ENCODE results near the gene SH2D2A.

The SH2D2A gene

DNA sequence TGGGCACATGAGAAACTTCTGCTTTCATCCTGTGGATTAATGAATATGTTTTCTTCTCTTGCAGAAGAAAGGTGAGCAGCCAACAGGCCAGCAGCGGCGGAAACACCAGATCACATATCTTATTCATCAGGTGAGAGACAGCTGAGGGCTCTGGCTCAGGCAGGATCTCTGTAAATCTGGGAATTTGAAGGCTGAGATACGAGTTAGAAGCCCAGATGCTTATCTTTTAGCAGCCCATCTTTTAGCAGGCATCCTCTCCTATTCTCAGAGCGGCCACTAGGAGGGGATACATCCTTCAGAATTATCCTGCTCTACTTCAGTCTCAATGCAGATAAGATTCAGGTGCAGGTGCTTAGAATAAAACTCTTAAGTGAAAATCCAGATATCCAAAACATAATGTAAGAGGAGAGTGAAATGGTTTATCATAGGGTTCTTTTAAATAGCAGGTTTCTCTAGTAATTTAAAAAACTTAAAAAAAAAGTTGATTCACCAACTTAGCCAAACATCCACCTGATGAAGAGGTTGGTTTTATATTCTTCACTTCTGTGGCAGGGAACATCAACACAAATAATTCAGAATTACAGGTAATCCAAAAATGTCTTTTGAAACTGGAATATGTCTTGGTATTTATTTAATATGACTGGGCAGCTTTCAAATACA is 19.3 kb downstream of the SH2D2A start:
- peaks cover 65 to 86% of the 10 kb centered on the region in 2 donors for H3K36me3 ChIP-seq (ENCODE audit: control insufficient read depth in 1 of 2, insufficient read depth in 2 of 2, low read length in 2 of 2)
- no peak overlapping the region for H3K27ac ChIP-seq (ENCODE audit: low read length)
- no peaks in the 10 kb centered on the region for H3K9me3 ChIP-seq (ENCODE audit: control insufficient read depth in 1 of 2, low read length in 2 of 2)
- H3K4me3 ChIP-seq (ENCODE audit: low read depth in 1 of 2, low read length in 2 of 2) = no peak overlapping the region
- H3K4me1 ChIP-seq (ENCODE audit: control insufficient read depth in 1 of 2, insufficient read depth in 2 of 2, low read length in 2 of 2) = peaks cover 0 to 5% of the 10 kb centered on the region in 2 donors
- H3K27me3 ChIP-seq (ENCODE audit: low read depth, low read length) = no peaks in the 10 kb centered on the region

DNA sequence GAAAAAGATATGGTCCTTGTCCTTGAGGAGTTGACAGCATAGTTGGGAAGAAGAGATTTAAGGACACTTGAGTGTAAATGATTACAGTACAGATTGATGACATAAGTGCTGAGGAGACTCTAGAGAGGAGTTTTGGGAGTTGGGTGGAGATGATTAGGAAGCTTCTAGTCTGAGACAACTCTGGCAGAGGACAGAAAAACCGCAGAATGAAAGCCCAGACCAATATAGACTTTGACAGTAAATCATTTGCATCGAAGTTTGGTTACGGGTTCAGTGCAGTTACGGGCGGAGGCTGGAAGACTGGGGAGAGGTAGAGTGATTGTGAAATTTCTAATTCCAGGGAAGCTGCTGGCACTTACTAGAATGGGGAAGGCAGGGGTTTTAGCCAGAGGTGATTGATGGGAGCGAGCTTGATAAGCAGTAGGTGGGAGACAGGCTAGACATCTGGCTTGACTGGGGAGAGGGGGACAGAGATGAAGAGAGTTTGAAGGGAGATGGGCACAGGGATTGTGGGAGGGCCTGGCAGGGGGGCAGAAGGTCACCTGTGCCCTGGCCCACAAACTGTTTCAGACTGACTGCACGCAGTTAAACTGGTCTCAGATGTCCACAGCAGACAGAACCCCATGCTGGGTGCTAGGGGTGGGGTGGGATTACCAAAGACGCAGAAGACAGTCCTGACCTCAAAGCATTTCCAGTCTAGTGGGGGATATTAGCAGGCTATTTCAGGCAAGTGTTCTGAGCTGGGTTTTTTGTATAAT is 20.1 kb downstream of the SH2D2A start:
- H3K4me3 ChIP-seq (ENCODE audit: low read depth in 1 of 2, low read length in 2 of 2) = no peak overlapping the region
- H3K36me3 ChIP-seq (ENCODE audit: control insufficient read depth in 1 of 2, insufficient read depth in 2 of 2, low read length in 2 of 2) = peaks cover 73 to 94% of the 10 kb centered on the region in 2 donors
- no peaks in the 10 kb centered on the region for H3K9me3 ChIP-seq (ENCODE audit: control insufficient read depth in 1 of 2, low read length in 2 of 2)
- no peaks in the 10 kb centered on the region for H3K27me3 ChIP-seq (ENCODE audit: low read depth, low read length)
- H3K27ac ChIP-seq (ENCODE audit: low read length) = no peak overlapping the region
- peaks cover 0 to 5% of the 10 kb centered on the region in 2 donors for H3K4me1 ChIP-seq (ENCODE audit: control insufficient read depth in 1 of 2, insufficient read depth in 2 of 2, low read length in 2 of 2)

GRCh38 chr1:156795787-156796186 is 20.9 kb downstream of the SH2D2A start:
- no peaks in the 10 kb centered on the region for H3K9me3 ChIP-seq (ENCODE audit: control insufficient read depth in 1 of 2, low read length in 2 of 2)
- no peaks in the 10 kb centered on the region for H3K27me3 ChIP-seq (ENCODE audit: low read depth, low read length)
- peaks cover 73 to 93% of the 10 kb centered on the region in 2 donors for H3K36me3 ChIP-seq (ENCODE audit: control insufficient read depth in 1 of 2, insufficient read depth in 2 of 2, low read length in 2 of 2)
- H3K4me3 ChIP-seq (ENCODE audit: low read depth in 1 of 2, low read length in 2 of 2) = no peak overlapping the region
- peaks cover 0 to 5% of the 10 kb centered on the region in 2 donors for H3K4me1 ChIP-seq (ENCODE audit: control insufficient read depth in 1 of 2, insufficient read depth in 2 of 2, low read length in 2 of 2)
- no peak overlapping the region for H3K27ac ChIP-seq (ENCODE audit: low read length)

DNA sequence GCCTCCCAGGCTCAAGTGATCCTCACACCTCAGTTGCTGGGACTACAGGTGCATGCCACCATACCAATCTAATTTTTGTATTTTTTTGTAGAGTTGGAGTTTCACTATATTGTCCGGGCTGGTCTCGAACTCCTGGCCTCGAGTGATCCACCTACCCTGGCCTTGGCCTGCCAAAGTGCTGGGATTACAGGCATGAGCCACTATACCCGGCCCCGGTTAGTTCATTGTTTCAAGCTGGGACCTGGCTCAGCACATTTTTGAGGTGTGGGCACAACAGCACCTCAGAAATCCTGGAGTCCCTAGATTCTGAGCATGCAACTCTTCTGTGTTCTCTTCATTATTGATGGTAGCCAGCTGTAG is 21.3 kb downstream of the SH2D2A start:
- peaks cover 0 to under 1% of the 10 kb centered on the region in 2 donors for H3K4me1 ChIP-seq (ENCODE audit: control insufficient read depth in 1 of 2, insufficient read depth in 2 of 2, low read length in 2 of 2)
- H3K27me3 ChIP-seq (ENCODE audit: low read depth, low read length) = no peaks in the 10 kb centered on the region
- no peak overlapping the region for H3K27ac ChIP-seq (ENCODE audit: low read length)
- H3K9me3 ChIP-seq (ENCODE audit: control insufficient read depth in 1 of 2, low read length in 2 of 2) = no peaks in the 10 kb centered on the region
- peaks cover 69 to 89% of the 10 kb centered on the region in 2 donors for H3K36me3 ChIP-seq (ENCODE audit: control insufficient read depth in 1 of 2, insufficient read depth in 2 of 2, low read length in 2 of 2)
- H3K4me3 ChIP-seq (ENCODE audit: low read depth in 1 of 2, low read length in 2 of 2) = no peak overlapping the region

GRCh38 chr1:156794506-156795373 is 21.9 kb downstream of the SH2D2A start:
- H3K4me3 ChIP-seq (ENCODE audit: low read depth in 1 of 2, low read length in 2 of 2) = no peak overlapping the region
- H3K27ac ChIP-seq (ENCODE audit: low read length) = no peak overlapping the region
- H3K4me1 ChIP-seq (ENCODE audit: control insufficient read depth in 1 of 2, insufficient read depth in 2 of 2, low read length in 2 of 2) = no peaks in the 10 kb centered on the region
- H3K36me3 ChIP-seq (ENCODE audit: control insufficient read depth in 1 of 2, insufficient read depth in 2 of 2, low read length in 2 of 2) = peaks cover 65 to 82% of the 10 kb centered on the region in 2 donors
- H3K27me3 ChIP-seq (ENCODE audit: low read depth, low read length) = no peaks in the 10 kb centered on the region
- no peaks in the 10 kb centered on the region for H3K9me3 ChIP-seq (ENCODE audit: control insufficient read depth in 1 of 2, low read length in 2 of 2)

DNA sequence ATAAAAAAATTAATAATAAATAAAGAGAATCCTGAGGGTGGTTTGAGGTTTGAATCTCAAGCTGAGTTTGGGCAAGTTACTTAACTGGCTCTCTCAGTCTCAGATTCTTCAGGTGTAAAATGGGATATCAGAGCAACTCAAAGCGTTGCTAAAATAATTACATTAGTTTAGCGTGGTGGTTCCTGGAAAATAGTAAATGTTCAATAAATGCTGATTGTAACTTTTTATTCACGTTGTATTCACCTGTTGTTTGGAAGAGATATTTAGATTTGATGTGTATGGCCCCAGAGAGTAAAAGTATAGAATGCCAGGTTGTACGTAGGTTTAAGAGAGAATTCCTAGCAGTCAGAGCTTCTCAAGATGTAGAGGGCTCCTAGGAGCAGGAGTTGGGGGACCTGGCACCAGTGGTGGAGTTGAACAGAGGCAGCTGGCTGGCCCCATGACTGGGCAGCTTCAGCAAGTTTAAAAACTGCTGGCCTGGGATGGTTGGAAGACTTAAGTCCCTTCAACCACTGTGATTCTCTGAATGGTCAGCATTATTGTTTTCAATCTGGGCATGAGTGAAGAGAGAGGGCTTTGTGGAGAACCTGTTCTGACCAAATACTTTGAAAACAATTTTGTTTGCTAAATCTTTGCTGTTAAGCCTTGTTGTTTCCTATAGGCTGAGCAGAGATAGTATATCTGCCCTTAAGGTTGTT is 26.9 kb downstream of the SH2D2A start:
- no peaks in the 10 kb centered on the region for H3K9me3 ChIP-seq (ENCODE audit: control insufficient read depth in 1 of 2, low read length in 2 of 2)
- no peak overlapping the region for H3K27ac ChIP-seq (ENCODE audit: low read length)

DNA sequence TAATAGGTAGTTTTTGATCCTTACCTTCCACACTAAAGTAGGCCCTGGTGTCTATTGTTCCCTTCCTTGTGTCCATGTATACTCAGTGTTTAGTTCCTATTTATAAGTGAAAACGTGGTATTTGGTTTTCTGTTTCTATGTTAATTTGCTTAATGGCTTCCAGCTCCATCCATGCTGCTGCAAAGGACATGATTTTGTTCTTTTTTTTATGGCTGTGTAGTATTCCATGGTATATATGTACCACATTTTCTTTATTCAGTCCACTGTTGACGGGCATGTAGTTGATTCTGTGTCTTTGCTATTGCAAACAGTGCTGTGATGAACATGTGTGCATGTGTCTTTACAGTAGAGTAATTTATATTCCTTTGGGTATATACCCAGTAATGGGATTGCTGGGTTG is 28.5 kb downstream of the SH2D2A start:
- no peak overlapping the region for H3K4me3 ChIP-seq (ENCODE audit: low read depth in 1 of 2, low read length in 2 of 2)
- no peaks in the 10 kb centered on the region for H3K27me3 ChIP-seq (ENCODE audit: low read depth, low read length)
- no peaks in the 10 kb centered on the region for H3K4me1 ChIP-seq (ENCODE audit: control insufficient read depth in 1 of 2, insufficient read depth in 2 of 2, low read length in 2 of 2)
- H3K36me3 ChIP-seq (ENCODE audit: control insufficient read depth in 1 of 2, insufficient read depth in 2 of 2, low read length in 2 of 2) = peaks cover 37 to 55% of the 10 kb centered on the region in 2 donors
- H3K9me3 ChIP-seq (ENCODE audit: control insufficient read depth in 1 of 2, low read length in 2 of 2) = no peaks in the 10 kb centered on the region
- no peak overlapping the region for H3K27ac ChIP-seq (ENCODE audit: low read length)

More for the DNA sequence above, 26.9 kb downstream of the SH2D2A start:
- H3K4me3 ChIP-seq (ENCODE audit: low read depth in 1 of 2, low read length in 2 of 2) = no peak overlapping the region
- H3K36me3 ChIP-seq (ENCODE audit: control insufficient read depth in 1 of 2, insufficient read depth in 2 of 2, low read length in 2 of 2) = peaks cover 48 to 59% of the 10 kb centered on the region in 2 donors
- no peaks in the 10 kb centered on the region for H3K4me1 ChIP-seq (ENCODE audit: control insufficient read depth in 1 of 2, insufficient read depth in 2 of 2, low read length in 2 of 2)
- H3K27me3 ChIP-seq (ENCODE audit: low read depth, low read length) = no peaks in the 10 kb centered on the region

- H3K36me3 ChIP-seq (ENCODE audit: control insufficient read depth in 1 of 2, insufficient read depth in 2 of 2, low read length in 2 of 2) = peaks cover 29 to 53% of the 10 kb centered on the region in 2 donors
- H3K4me3 ChIP-seq (ENCODE audit: low read depth in 1 of 2, low read length in 2 of 2) = no peak overlapping the region
Measured at GRCh38 chr1:156786640-156787039, 30.0 kb downstream of the SH2D2A start.

GRCh38 chr1:156785458-156785857 is 31.2 kb downstream of the SH2D2A start:
- Histone ChIP-seq H3K4me3 (ENCODE audit: low read depth in 1 of 2, low read length in 2 of 2) (no peak overlapping the region), H3K4me1 (ENCODE audit: control insufficient read depth in 1 of 2, insufficient read depth in 2 of 2, low read length in 2 of 2) (no peaks in the 10 kb centered on the region), H3K9me3 (ENCODE audit: control insufficient read depth in 1 of 2, low read length in 2 of 2) (no peaks in the 10 kb centered on the region), H3K27ac (ENCODE audit: low read length) (no peak overlapping the region), H3K36me3 (ENCODE audit: control insufficient read depth in 1 of 2, insufficient read depth in 2 of 2, low read length in 2 of 2) (peaks cover 24 to 46% of the 10 kb centered on the region in 2 donors), H3K27me3 (ENCODE audit: low read depth, low read length) (no peaks in the 10 kb centered on the region)

More at GRCh38 chr1:156786640-156787039, 30.0 kb downstream of the SH2D2A start:
- no peaks in the 10 kb centered on the region for H3K9me3 ChIP-seq (ENCODE audit: control insufficient read depth in 1 of 2, low read length in 2 of 2)
- no peaks in the 10 kb centered on the region for H3K4me1 ChIP-seq (ENCODE audit: control insufficient read depth in 1 of 2, insufficient read depth in 2 of 2, low read length in 2 of 2)
- no peaks in the 10 kb centered on the region for H3K27me3 ChIP-seq (ENCODE audit: low read depth, low read length)
- no peak overlapping the region for H3K27ac ChIP-seq (ENCODE audit: low read length)

GRCh38 chr1:156781585-156782186 is 35.0 kb downstream of the SH2D2A start:
- Histone ChIP-seq H3K27ac (ENCODE audit: low read length) (no peak overlapping the region), H3K36me3 (ENCODE audit: control insufficient read depth in 1 of 2, insufficient read depth in 2 of 2, low read length in 2 of 2) (peaks cover 16 to 39% of the 10 kb centered on the region in 2 donors), H3K27me3 (ENCODE audit: low read depth, low read length) (no peaks in the 10 kb centered on the region), H3K9me3 (ENCODE audit: control insufficient read depth in 1 of 2, low read length in 2 of 2) (no peaks in the 10 kb centered on the region), H3K4me1 (ENCODE audit: control insufficient read depth in 1 of 2, insufficient read depth in 2 of 2, low read length in 2 of 2) (peaks cover 5 to 12% of the 10 kb centered on the region in 2 donors), H3K4me3 (ENCODE audit: low read depth in 1 of 2, low read length in 2 of 2) (no peak overlapping the region)
